Central memory CD8-positive, alpha-beta T cell (primary cell): ENCODE measurements around the gene RNF223.
"Not testable (repeated sequence)": the region's sequence is repeated elsewhere in the genome, so short reads cannot be mapped to it uniquely, and the experiment has no call there.

Source experiments
- ATAC-seq: fragments of 150-1000 bp; cut with Tn5 transposase; replicated peaks from 2 replicates; pipeline ENCODE4 v1.10.0; 2022; ENCODE audit warnings: mild to moderate bottlenecking, moderate FRiP score, moderate number of reproducible peaks; ENCODE audit not compliant: poor library complexity, severe bottlenecking; ENCODE audit errors: extremely low read depth
- DNase-seq, 2 donors: peaks; one replicate each; pipeline ENCODE4 v3.0.0; 2021; ENCODE audit warnings: low spot score in 2 of 2
- H3K27ac Mint-ChIP-seq: one replicate; pipeline ENCODE4 v1.8.0; 2022; ENCODE audit warnings: low read depth, mild to moderate bottlenecking, moderate library complexity, mixed read lengths
- H3K27me3 Mint-ChIP-seq: one replicate; pipeline ENCODE4 v1.8.0; 2022; ENCODE audit warnings: mixed read lengths
- H3K36me3 Mint-ChIP-seq: one replicate; pipeline ENCODE4 v1.8.0; 2022; ENCODE audit warnings: mild to moderate bottlenecking, moderate library complexity, mixed read lengths; ENCODE audit not compliant: insufficient read depth
- H3K4me1 Mint-ChIP-seq: one replicate; pipeline ENCODE4 v1.8.0; 2022; ENCODE audit warnings: mixed read lengths
- H3K4me3 Mint-ChIP-seq: one replicate; pipeline ENCODE4 v1.8.0; 2022; ENCODE audit warnings: mild to moderate bottlenecking, moderate library complexity, mixed read lengths
- H3K9me3 Mint-ChIP-seq: one replicate; pipeline ENCODE4 v1.8.0; 2022; ENCODE audit warnings: mixed read lengths

The RNF223 gene

GRCh38 chr1:1069711-1070676, 4.1 kb downstream of the RNF223 start:
- Mint-ChIP-seq H3K9me3 (no peaks in the 10 kb centered on the region), H3K36me3 (peaks cover 6% of the 10 kb centered on the region), H3K27me3 (peaks cover 8% of the 10 kb centered on the region), H3K27ac (no peak overlapping the region), H3K4me3 (peak overlapping the region; percentile 42), H3K4me1 (peaks cover 4% of the 10 kb centered on the region)
- DNase-seq (no peak), ATAC-seq (no peak)

GRCh38 chr1:1069056-1069710, 4.9 kb downstream of the RNF223 start:
- peak overlapping the region; percentile 57 for H3K4me3 Mint-ChIP-seq
- H3K27me3 Mint-ChIP-seq = no peaks in the 10 kb centered on the region
- no peak overlapping the region for H3K27ac Mint-ChIP-seq
- H3K36me3 Mint-ChIP-seq = peaks cover 6% of the 10 kb centered on the region
- DNase-seq (peak; percentile 86 to 94), ATAC-seq (peak; percentile 47)
- H3K9me3 Mint-ChIP-seq = no peaks in the 10 kb centered on the region
- H3K4me1 Mint-ChIP-seq = peaks cover 4% of the 10 kb centered on the region

DNA sequence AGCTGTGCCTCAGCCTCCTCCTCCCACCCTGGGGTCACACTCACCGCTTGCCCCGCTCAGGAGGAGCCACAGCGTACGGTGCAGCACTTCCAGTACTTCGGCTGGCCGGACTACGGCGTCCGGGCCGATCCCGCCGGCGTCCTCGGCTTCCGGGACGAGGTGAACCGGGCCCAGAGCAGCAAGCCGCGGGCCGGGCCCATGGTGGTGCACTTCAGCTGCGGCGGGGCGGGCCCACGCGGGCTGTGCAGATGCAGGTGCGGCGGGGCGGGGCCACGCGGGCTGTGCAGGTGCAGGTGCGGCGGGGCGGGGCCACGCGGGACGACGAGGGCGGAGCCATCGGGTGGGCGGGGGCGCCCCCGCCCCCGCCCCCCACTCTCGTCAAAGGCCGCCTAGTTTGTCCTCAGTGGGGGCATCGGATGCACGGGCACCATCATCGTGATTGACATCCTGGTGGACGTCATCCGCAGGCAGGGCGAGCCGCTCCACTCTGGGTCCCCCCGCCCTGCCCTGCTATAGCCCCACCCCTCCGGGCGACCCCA, 5.5 kb downstream of the RNF223 start:
- ATAC-seq = peak; percentile 42
- H3K27me3 Mint-ChIP-seq = no peaks in the 10 kb centered on the region
- DNase-seq = no peak

DNA sequence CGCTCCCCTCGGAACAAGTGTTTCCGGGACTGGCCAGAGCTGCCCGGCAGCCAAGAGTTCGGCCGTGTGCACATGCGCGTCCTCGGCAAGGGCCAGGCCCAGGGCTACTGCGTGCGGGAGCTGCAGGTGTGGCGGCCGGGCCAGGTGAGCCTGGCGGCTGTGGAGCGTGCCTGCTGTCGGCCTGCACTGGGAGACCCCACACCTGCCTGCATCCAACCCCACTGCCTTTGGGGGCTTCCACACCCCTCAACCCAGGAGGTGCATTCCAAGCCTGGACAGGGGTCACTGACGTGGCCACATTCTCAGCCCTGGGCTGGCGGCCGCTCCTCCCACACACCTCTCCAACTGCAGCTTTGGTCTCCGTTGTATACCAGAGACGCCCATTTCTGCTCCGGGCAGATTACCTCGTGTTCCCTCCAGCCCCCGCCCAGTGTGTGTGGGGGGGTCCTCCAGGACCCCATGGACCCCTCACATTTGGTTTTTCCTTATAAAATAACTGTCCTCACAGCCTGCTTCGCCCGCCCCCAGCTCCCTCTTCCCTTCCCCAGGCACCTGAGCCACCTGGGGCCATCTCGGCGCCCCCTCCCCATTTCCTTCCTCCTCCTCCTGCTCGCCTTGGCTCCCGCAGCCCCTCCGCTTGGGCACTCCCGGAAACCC, 6.1 kb downstream of the RNF223 start:
- H3K4me3 Mint-ChIP-seq = peak overlapping the region; percentile 57
- H3K4me1 Mint-ChIP-seq = peaks cover 4% of the 10 kb centered on the region
- H3K36me3 Mint-ChIP-seq = peaks cover 9% of the 10 kb centered on the region
- DNase-seq (no peak), ATAC-seq (no peak)
- H3K27me3 Mint-ChIP-seq = no peaks in the 10 kb centered on the region
- no peaks in the 10 kb centered on the region for H3K9me3 Mint-ChIP-seq
- peak overlapping the region; percentile 71 for H3K27ac Mint-ChIP-seq

More for the DNA sequence above, 5.5 kb downstream of the RNF223 start:
- Mint-ChIP-seq H3K36me3 (peaks cover 9% of the 10 kb centered on the region), H3K4me1 (peaks cover 4% of the 10 kb centered on the region), H3K9me3 (no peaks in the 10 kb centered on the region), H3K27ac (peak overlapping the region; percentile 71), H3K4me3 (peak overlapping the region; percentile 57)

- peak overlapping the region; percentile 57 for H3K4me3 Mint-ChIP-seq
- no peaks in the 10 kb centered on the region for H3K9me3 Mint-ChIP-seq
- ATAC-seq (no peak), DNase-seq (no peak)
- H3K27ac Mint-ChIP-seq = no peak overlapping the region
- peaks cover 9% of the 10 kb centered on the region for H3K36me3 Mint-ChIP-seq
- H3K27me3 Mint-ChIP-seq = no peaks in the 10 kb centered on the region
- peaks cover 4% of the 10 kb centered on the region for H3K4me1 Mint-ChIP-seq
These were observed 6.7 kb downstream of the RNF223 start for GRCh38 chr1:1067284-1067859.

DNA sequence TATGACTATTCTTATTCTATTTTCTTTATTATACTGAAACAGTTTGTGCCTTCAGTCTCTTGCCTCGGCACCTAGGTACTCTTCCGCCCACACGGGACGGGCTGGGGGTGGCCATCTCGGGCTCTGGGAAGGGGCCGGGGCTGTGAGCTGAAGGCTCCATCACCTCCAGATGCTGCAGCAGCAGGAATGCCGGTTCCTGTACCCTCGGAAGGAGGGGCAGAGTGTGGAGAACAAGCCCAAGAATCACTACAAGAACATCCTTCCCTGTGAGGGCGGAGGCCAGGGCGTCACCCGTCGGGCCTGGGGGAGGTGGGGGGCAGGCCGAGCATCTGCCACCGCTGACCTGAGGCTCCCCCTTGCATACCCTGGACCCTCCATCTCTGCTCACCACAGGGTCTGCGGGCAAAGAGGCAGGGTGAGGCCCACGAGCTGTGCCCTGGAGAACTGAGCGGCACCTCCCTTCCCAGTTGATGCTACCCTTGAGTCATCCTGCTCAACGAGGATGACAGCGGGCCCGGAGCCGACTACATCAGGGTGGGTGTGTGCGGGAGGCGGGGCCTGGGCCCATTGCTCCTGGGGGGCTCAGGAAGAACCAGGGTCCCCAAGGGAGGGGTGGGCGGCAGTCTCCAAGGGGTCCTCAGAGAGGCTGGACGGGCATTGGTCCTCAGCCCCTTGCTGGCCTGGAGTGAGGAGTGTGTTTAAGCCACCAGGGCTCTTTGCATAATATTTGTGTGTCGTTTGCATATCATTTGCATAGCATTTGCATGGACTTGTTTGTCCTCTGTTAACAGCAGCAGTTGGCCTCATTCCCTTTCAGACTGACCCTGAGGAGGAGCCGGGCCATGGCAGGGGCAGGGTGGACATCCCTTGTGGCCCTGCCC, 7.5 kb downstream of the RNF223 start:
- peaks cover 4% of the 10 kb centered on the region for H3K4me1 Mint-ChIP-seq

GRCh38 chr1:1065940-1066304, 8.2 kb downstream of the RNF223 start:
- not testable (repeated sequence) for ATAC-seq, H3K27me3 Mint-ChIP-seq, H3K27ac Mint-ChIP-seq, H3K36me3 Mint-ChIP-seq, DNase-seq, H3K9me3 Mint-ChIP-seq, H3K4me3 Mint-ChIP-seq, H3K4me1 Mint-ChIP-seq

More for the DNA sequence above, 7.5 kb downstream of the RNF223 start:
- Mint-ChIP-seq H3K4me3 (no peak overlapping the region), H3K27ac (no peak overlapping the region), H3K27me3 (no peaks in the 10 kb centered on the region), H3K36me3 (peaks cover 9% of the 10 kb centered on the region), H3K9me3 (no peaks in the 10 kb centered on the region)
- DNase-seq = no peak
- ATAC-seq = no peak

- H3K27me3 Mint-ChIP-seq = peaks cover 12% of the 10 kb centered on the region
- peak overlapping the region; percentile 52 for H3K27ac Mint-ChIP-seq
- no peak for DNase-seq
- H3K4me3 Mint-ChIP-seq = no peak overlapping the region
- peaks cover 9% of the 10 kb centered on the region for H3K36me3 Mint-ChIP-seq
- ATAC-seq = no peak
- H3K4me1 Mint-ChIP-seq = peaks cover 4% of the 10 kb centered on the region
- H3K9me3 Mint-ChIP-seq = no peaks in the 10 kb centered on the region
These were observed 8.7 kb downstream of the RNF223 start for GRCh38 chr1:1065265-1065939.

DNA sequence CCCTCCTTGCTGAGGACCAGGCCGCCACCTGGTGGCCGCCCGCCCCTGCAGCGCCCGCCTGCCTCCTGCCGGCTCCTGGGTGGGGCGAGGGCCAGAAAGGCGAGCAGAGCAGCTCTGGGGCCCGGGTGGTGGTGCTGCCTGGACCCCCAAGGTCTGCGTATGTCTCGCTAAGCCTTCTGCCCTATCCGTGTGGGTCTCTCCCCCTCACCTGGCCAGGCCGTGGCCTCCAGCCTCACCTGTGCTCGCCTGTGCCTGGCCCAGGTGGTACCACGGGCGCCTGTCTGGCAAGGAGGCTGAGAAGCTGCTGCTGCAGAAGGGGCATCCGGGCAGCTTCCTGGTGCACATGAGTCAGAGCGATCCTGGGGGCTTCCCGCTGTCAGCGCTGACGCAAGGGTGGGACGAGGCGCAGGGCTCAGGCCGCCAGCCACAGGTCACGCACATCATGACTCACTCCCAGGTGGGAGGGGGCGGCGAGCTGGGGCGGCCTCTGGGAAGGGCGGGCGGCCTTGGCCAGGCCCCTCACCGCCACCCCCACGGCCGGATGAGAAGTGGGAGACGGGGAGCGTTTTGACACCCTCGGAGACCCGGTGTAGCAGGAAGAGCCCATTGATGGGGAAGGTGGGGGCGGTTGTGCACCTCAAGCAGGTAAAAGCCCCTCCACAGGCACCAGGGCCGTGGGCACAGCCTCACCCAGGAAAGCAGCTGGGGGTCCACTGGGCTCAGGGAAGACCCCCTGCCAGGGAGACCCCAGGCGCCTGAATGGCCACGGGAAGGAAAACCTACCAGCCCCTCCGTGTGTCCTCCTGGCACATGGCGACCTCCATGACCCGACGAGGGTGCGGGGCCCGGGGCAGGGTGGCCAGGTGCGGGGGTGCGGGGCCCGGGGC, 9.9 kb downstream of the RNF223 start:
- H3K9me3 Mint-ChIP-seq = no peaks in the 10 kb centered on the region
- H3K4me1 Mint-ChIP-seq = no peaks in the 10 kb centered on the region
- H3K27me3 Mint-ChIP-seq = peaks cover 16% of the 10 kb centered on the region
- ATAC-seq = peak; percentile 55
- H3K36me3 Mint-ChIP-seq = peaks cover 9% of the 10 kb centered on the region
- H3K4me3 Mint-ChIP-seq = peak overlapping the region; percentile 13
- DNase-seq = peak; percentile 55 to 67
- peak overlapping the region; percentile 29 for H3K27ac Mint-ChIP-seq

- H3K4me1 Mint-ChIP-seq = no peaks in the 10 kb centered on the region
These were observed 10.7 kb downstream of the RNF223 start for GRCh38 chr1:1063261-1063944.

More at GRCh38 chr1:1063261-1063944, 10.7 kb downstream of the RNF223 start:
- Mint-ChIP-seq H3K4me3 (peak overlapping the region; percentile 11), H3K27me3 (peaks cover 24% of the 10 kb centered on the region), H3K36me3 (peaks cover 7% of the 10 kb centered on the region), H3K27ac (no peak overlapping the region), H3K9me3 (no peaks in the 10 kb centered on the region)
- ATAC-seq = no peak
- DNase-seq = no peak
